ENCODE results near the gene NMRK1. TPM values are rescaled to one million over a fixed set of nuclear protein-coding genes. Genes with fewer than 3 reads are reported as not detected.

Gene NMRK1
- polyA plus RNA-seq, 1 of the 3 experiments (the other 2 are of a cell fraction), result 8.4 TPM

DNA sequence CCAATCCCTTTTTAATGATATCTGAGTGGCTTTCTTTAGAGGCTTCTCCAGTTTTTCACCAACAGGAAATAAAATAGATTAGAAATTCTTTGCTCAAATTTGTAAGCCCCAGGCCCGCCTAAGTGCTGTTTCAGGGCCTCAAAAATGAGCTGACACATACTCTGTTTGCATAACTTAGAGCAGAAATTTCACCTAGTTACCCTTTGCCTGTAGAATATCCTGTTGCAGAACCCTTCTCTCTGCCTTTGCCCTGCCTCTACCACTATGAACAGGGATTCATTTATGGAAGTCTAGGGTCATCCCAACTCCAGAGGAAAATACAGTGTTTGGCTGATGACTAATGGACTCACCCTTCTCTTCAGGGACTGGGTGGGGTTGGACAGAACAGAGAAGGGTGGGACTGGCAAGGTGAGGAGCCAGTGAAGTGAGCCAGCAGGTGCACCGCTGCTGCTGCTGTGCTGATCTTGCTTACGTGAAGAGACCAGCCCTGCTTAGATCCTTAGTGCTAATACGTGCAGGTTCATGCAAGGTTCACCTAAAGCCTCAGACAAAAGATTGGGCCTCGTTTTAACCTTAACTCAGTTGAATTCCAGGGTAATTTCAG lies 23.2 kb upstream of the NMRK1 start:
- no peaks in the 10 kb centered on the region for H3K36me3 ChIP-seq (replicated peaks in 1 of 2; ENCODE audit: control insufficient read depth in 1 of 2, insufficient read depth in 2 of 2, low read length in 1 of 2)
- H4K20me1 ChIP-seq (ENCODE audit: insufficient read depth), result no peaks in the 10 kb centered on the region
- H3K9ac ChIP-seq, result no peak overlapping the region
- DNase-seq, result no peak
- no peaks in the 10 kb centered on the region; a peak in 1 of 4 replicates for H3K4me1 ChIP-seq (ENCODE audit: control insufficient read depth in 1 of 2, insufficient read depth in 2 of 2, low read depth in 1 of 2, low read length in 1 of 2)
- TF ChIP-seq YY1 (IDR thresholded peaks at IDR 0.05; ENCODE audit: low read depth), result no peak
- no peak for TF ChIP-seq TCF12 (IDR thresholded peaks at IDR 0.05)
- no peak for TF ChIP-seq RAD21 (IDR thresholded peaks at IDR 0.05; ENCODE audit: low read length)
- TF ChIP-seq MEF2A (IDR thresholded peaks at IDR 0.05; ENCODE audit: borderline replicate concordance, low read depth), result no peak
- TF ChIP-seq, protein P1, sequence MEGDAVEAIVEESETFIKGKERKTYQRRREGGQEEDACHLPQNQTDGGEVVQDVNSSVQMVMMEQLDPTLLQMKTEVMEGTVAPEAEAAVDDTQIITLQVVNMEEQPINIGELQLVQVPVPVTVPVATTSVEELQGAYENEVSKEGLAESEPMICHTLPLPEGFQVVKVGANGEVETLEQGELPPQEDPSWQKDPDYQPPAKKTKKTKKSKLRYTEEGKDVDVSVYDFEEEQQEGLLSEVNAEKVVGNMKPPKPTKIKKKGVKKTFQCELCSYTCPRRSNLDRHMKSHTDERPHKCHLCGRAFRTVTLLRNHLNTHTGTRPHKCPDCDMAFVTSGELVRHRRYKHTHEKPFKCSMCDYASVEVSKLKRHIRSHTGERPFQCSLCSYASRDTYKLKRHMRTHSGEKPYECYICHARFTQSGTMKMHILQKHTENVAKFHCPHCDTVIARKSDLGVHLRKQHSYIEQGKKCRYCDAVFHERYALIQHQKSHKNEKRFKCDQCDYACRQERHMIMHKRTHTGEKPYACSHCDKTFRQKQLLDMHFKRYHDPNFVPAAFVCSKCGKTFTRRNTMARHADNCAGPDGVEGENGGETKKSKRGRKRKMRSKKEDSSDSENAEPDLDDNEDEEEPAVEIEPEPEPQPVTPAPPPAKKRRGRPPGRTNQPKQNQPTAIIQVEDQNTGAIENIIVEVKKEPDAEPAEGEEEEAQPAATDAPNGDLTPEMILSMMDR (IDR thresholded peaks at IDR 0.05), result no peak
- TF ChIP-seq MAX (IDR thresholded peaks at IDR 0.05; ENCODE audit: low read depth), result no peak
- TF ChIP-seq, protein P2, sequence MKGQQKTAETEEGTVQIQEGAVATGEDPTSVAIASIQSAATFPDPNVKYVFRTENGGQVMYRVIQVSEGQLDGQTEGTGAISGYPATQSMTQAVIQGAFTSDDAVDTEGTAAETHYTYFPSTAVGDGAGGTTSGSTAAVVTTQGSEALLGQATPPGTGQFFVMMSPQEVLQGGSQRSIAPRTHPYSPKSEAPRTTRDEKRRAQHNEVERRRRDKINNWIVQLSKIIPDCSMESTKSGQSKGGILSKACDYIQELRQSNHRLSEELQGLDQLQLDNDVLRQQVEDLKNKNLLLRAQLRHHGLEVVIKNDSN (IDR thresholded peaks at IDR 0.05; ENCODE audit: borderline replicate concordance, low read depth), result no peak
- TF ChIP-seq POLR2AphosphoS5 (IDR thresholded peaks at IDR 0.05; ENCODE audit: low read depth, low read length), result no peak
- no peak for TF ChIP-seq RFX5 (IDR thresholded peaks at IDR 0.05; ENCODE audit: low read length)
- TF ChIP-seq, protein P3, sequence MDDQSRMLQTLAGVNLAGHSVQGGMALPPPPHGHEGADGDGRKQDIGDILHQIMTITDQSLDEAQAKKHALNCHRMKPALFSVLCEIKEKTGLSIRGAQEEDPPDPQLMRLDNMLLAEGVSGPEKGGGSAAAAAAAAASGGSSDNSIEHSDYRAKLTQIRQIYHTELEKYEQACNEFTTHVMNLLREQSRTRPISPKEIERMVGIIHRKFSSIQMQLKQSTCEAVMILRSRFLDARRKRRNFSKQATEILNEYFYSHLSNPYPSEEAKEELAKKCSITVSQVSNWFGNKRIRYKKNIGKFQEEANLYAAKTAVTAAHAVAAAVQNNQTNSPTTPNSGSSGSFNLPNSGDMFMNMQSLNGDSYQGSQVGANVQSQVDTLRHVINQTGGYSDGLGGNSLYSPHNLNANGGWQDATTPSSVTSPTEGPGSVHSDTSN (IDR thresholded peaks at IDR 0.05), result no peak
- H3K27me3 ChIP-seq (ENCODE audit: insufficient read depth), result no peaks in the 10 kb centered on the region
- WGBS (ENCODE audit: low lambda C conversion rate), result 19% methylated on average over 5 of the region's 5 CpGs
- H3K9me2 ChIP-seq, result no peaks in the 10 kb centered on the region
- H3F3A ChIP-seq (replicated peaks; ENCODE audit: insufficient read depth), result peaks cover 10% of the 10 kb centered on the region
- ChIA-PET CTCF (interaction anchor here (0.6 kb wide), 1 partner anchor 401 kb away, joined by 3 read pairs; no protein-coding TSS in a partner anchor), POLR2A (no interaction called here)
- no peak overlapping the region for H3K4me3 ChIP-seq (ENCODE audit: low read depth in 2 of 2, low read length in 1 of 2)
- H2AFZ ChIP-seq (ENCODE audit: low read depth), result no peak overlapping the region
- no peaks in the 10 kb centered on the region for H3K9me3 ChIP-seq
- H3K4me2 ChIP-seq, result no peak overlapping the region; the same call in 1 of the 2 replicates
- peaks cover 56% of the 10 kb centered on the region for H3K79me2 ChIP-seq (ENCODE audit: insufficient read depth)
- H3K27ac ChIP-seq (ENCODE audit: low read depth in 2 of 2, low read length in 1 of 2), result no peak overlapping the region

- peaks cover 10% of the 10 kb centered on the region for H3F3A ChIP-seq (replicated peaks; ENCODE audit: insufficient read depth)
- H3K9me3 ChIP-seq, result no peaks in the 10 kb centered on the region
- H3K79me2 ChIP-seq (ENCODE audit: insufficient read depth), result peaks cover 51% of the 10 kb centered on the region
- 58% methylated on average over 7 of the region's 7 CpGs for WGBS (ENCODE audit: low lambda C conversion rate)
- no peak overlapping the region for H3K9ac ChIP-seq
- H3K36me3 ChIP-seq (replicated peaks in 1 of 2; ENCODE audit: control insufficient read depth in 1 of 2, insufficient read depth in 2 of 2, low read length in 1 of 2), result no peaks in the 10 kb centered on the region
- no peaks in the 10 kb centered on the region for H3K27me3 ChIP-seq (ENCODE audit: insufficient read depth)
- no peak for DNase-seq
- POLR2A ChIA-PET, result no interaction called here
- peak overlapping the region; percentile 43; the same call in 1 of the 2 replicates for H3K4me2 ChIP-seq
- no peak overlapping the region for H2AFZ ChIP-seq (ENCODE audit: low read depth)
- no peaks in the 10 kb centered on the region; a peak in 1 of 4 replicates for H3K4me1 ChIP-seq (ENCODE audit: control insufficient read depth in 1 of 2, insufficient read depth in 2 of 2, low read depth in 1 of 2, low read length in 1 of 2)
- H3K9me2 ChIP-seq, result no peaks in the 10 kb centered on the region
- no peak overlapping the region for H3K4me3 ChIP-seq (ENCODE audit: low read depth in 2 of 2, low read length in 1 of 2)
- CTCF ChIA-PET, result no interaction called here
- peak overlapping the region in 1 of 2 experiments; percentile 60; a peak in 2 of 4 replicates for H3K27ac ChIP-seq (ENCODE audit: low read depth in 2 of 2, low read length in 1 of 2)
- no peaks in the 10 kb centered on the region for H4K20me1 ChIP-seq (ENCODE audit: insufficient read depth)
- TF ChIP-seq FOSL2 (IDR thresholded peaks at IDR 0.05; ENCODE audit: borderline replicate concordance, low read depth) (no peak), NFIC (IDR thresholded peaks at IDR 0.05; ENCODE audit: borderline replicate concordance) (no peak), IRF3 (IDR thresholded peaks at IDR 0.05; ENCODE audit: low read depth, low read length) (no peak), MXI1 (IDR thresholded peaks at IDR 0.05; ENCODE audit: low read depth, low read length) (no peak), POLR2AphosphoS5 (IDR thresholded peaks at IDR 0.05; ENCODE audit: low read depth, low read length) (no peak), FOXJ3 (CRISPR knock-in tag; IDR thresholded peaks at IDR 0.05) (no peak), ELF1 (IDR thresholded peaks at IDR 0.05) (no peak), TEAD4 (IDR thresholded peaks at IDR 0.05; ENCODE audit: borderline replicate concordance, insufficient read depth) (no peak), CHD2 (IDR thresholded peaks at IDR 0.05; ENCODE audit: low read length, partially characterized antibody) (no peak), TAF1 (IDR thresholded peaks at IDR 0.05; ENCODE audit: borderline replicate concordance, low read depth, low read length) (no peak), MEF2A (IDR thresholded peaks at IDR 0.05; ENCODE audit: borderline replicate concordance, low read depth) (no peak), GABPA (IDR thresholded peaks at IDR 0.05; ENCODE audit: low read depth) (no peak)
- TF ChIP-seq, protein P3 (IDR thresholded peaks at IDR 0.05), result no peak
Observed at GRCh38 chr9:75109210-75109839, 21.4 kb upstream of the NMRK1 start.
